Skeletal muscle tissue (tissue), 4 donors: Measurements from ENCODE around the gene KL. TPM values are rescaled to one million over a fixed set of nuclear protein-coding genes. Genes with fewer than 3 reads are reported as not detected.

ENCODE experiments used
- H3K27ac ChIP-seq: one replicate; pipeline ENCODE4 v1.7.0; 2013; ENCODE audit warnings: mild to moderate bottlenecking, low read depth, low read length, inconsistent platforms
- H3K27me3 ChIP-seq, 3 donors: one replicate each; pipeline ENCODE4 v1.7.0; 2013; ENCODE audit warnings: low read length in 3 of 3; ENCODE audit not compliant: control insufficient read depth in 3 of 3, insufficient read depth in 3 of 3
- H3K36me3 ChIP-seq, 3 donors: one replicate each; pipeline ENCODE4 v1.7.0; 2013; ENCODE audit warnings: low read length in 3 of 3; ENCODE audit not compliant: control insufficient read depth in 3 of 3, insufficient read depth in 3 of 3
- H3K4me1 ChIP-seq, 3 donors: one replicate each; pipeline ENCODE4 v1.7.0; 2013; ENCODE audit warnings: low read length in 3 of 3, mild to moderate bottlenecking in 3 of 3; ENCODE audit not compliant: control insufficient read depth in 3 of 3, insufficient read depth in 3 of 3
- H3K4me3 ChIP-seq, 3 donors: one replicate each; pipeline ENCODE4 v1.7.0; 2013; ENCODE audit warnings: low read length in 3 of 3
- H3K9ac ChIP-seq, 3 donors: one replicate each; pipeline ENCODE4 v1.7.0; 2013; ENCODE audit warnings: low read length in 3 of 3, mild to moderate bottlenecking in 3 of 3, moderate library complexity in 2 of 3, low read depth in 1 of 3
- H3K9me3 ChIP-seq, 3 donors: one replicate each; pipeline ENCODE4 v1.7.0; 2013; ENCODE audit warnings: low read length in 3 of 3; ENCODE audit not compliant: control insufficient read depth in 3 of 3
- total RNA-seq: library from RNA; depleted of rRNA; stranded (reverse); fragments of >200 nt; gene quantifications from one replicate; pipeline ENCODE4 v1.2.3, GENCODE V29; 2014
- donor health status: Osteomylitis.

KL gene
- total RNA-seq, 1 donor from 2014 or later, result 2.6 TPM

GRCh38 chr13:33015241-33015668 lies 968 bp upstream of the KL start:
- peak overlapping the region in 2 of 3 donors; percentile 37 to 54 for H3K4me3 ChIP-seq
- H3K27ac ChIP-seq, result peak overlapping the region; percentile 73

GRCh38 chr13:33015791-33016323 lies 366 bp upstream of the KL start:
- Histone ChIP-seq H3K4me1 (peaks cover 0 to 8% (median 5%) of the 10 kb centered on the region in 3 donors), H3K36me3 (no peaks in the 10 kb centered on the region), H3K9ac (peak overlapping the region; percentile 19 to 61 (median 57)), H3K27me3 (peaks cover 3 to 30% (median 23%) of the 10 kb centered on the region in 3 donors), H3K27ac (peak overlapping the region; percentile 73), H3K4me3 (peak overlapping the region in 2 of 3 donors; percentile 37 to 54), H3K9me3 (no peaks in the 10 kb centered on the region)

More at GRCh38 chr13:33015241-33015668, 968 bp upstream of the KL start:
- Histone ChIP-seq H3K9me3 (no peaks in the 10 kb centered on the region), H3K36me3 (no peaks in the 10 kb centered on the region), H3K4me1 (peaks cover 0 to 8% (median 5%) of the 10 kb centered on the region in 3 donors), H3K9ac (peak overlapping the region in 2 of 3 donors; percentile 19 to 61), H3K27me3 (peaks cover 3 to 30% (median 22%) of the 10 kb centered on the region in 3 donors)

GRCh38 chr13:33017323-33017929 lies 1.2 kb downstream of the KL start:
- peak overlapping the region; percentile 61 to 68 (median 64) for H3K4me3 ChIP-seq
- no peaks in the 10 kb centered on the region for H3K9me3 ChIP-seq
- peaks cover 3 to 30% (median 23%) of the 10 kb centered on the region in 3 donors for H3K27me3 ChIP-seq
- H3K4me1 ChIP-seq, result peaks cover 0 to 8% (median 5%) of the 10 kb centered on the region in 3 donors
- no peaks in the 10 kb centered on the region for H3K36me3 ChIP-seq
- H3K27ac ChIP-seq, result peak overlapping the region; percentile 62
- H3K9ac ChIP-seq, result peak overlapping the region; percentile 45 to 73 (median 59)

- Histone ChIP-seq H3K36me3 (no peaks in the 10 kb centered on the region), H3K27ac (no peak overlapping the region), H3K9ac (no peak overlapping the region), H3K27me3 (peaks cover 3 to 25% (median 23%) of the 10 kb centered on the region in 3 donors), H3K9me3 (no peaks in the 10 kb centered on the region), H3K4me1 (peaks cover 0 to 8% (median 5%) of the 10 kb centered on the region in 3 donors), H3K4me3 (no peak overlapping the region)
Measured at GRCh38 chr13:33018886-33019285, 2.7 kb downstream of the KL start.

GRCh38 chr13:33022986-33023385 lies 6.8 kb downstream of the KL start:
- peaks cover 0 to 3% (median 0%) of the 10 kb centered on the region in 3 donors for H3K27me3 ChIP-seq
- no peak overlapping the region for H3K4me3 ChIP-seq
- no peak overlapping the region for H3K9ac ChIP-seq
- H3K27ac ChIP-seq, result no peak overlapping the region
- no peaks in the 10 kb centered on the region for H3K36me3 ChIP-seq
- no peaks in the 10 kb centered on the region for H3K9me3 ChIP-seq
- H3K4me1 ChIP-seq, result no peaks in the 10 kb centered on the region

- Histone ChIP-seq H3K36me3 (no peaks in the 10 kb centered on the region), H3K9ac (no peak overlapping the region), H3K27me3 (peaks cover 0 to under 1% (median 0%) of the 10 kb centered on the region in 3 donors), H3K4me1 (no peaks in the 10 kb centered on the region), H3K27ac (no peak overlapping the region), H3K9me3 (no peaks in the 10 kb centered on the region), H3K4me3 (no peak overlapping the region)
Measured at GRCh38 chr13:33025220-33025744, 9.1 kb downstream of the KL start.

GRCh38 chr13:33026489-33027152 lies 10.4 kb downstream of the KL start:
- Histone ChIP-seq H3K9me3 (no peaks in the 10 kb centered on the region), H3K9ac (no peak overlapping the region), H3K4me3 (no peak overlapping the region), H3K27ac (no peak overlapping the region), H3K27me3 (no peaks in the 10 kb centered on the region), H3K4me1 (no peaks in the 10 kb centered on the region), H3K36me3 (no peaks in the 10 kb centered on the region)

GRCh38 chr13:33028620-33029019 lies 12.4 kb downstream of the KL start:
- Histone ChIP-seq H3K9ac (no peak overlapping the region), H3K27ac (no peak overlapping the region), H3K27me3 (no peaks in the 10 kb centered on the region), H3K4me3 (no peak overlapping the region), H3K4me1 (no peaks in the 10 kb centered on the region), H3K9me3 (no peaks in the 10 kb centered on the region), H3K36me3 (no peaks in the 10 kb centered on the region)

GRCh38 chr13:33031277-33031676 lies 15.1 kb downstream of the KL start:
- H3K9me3 ChIP-seq, result no peaks in the 10 kb centered on the region
- no peaks in the 10 kb centered on the region for H3K4me1 ChIP-seq
- no peak overlapping the region for H3K27ac ChIP-seq
- no peaks in the 10 kb centered on the region for H3K36me3 ChIP-seq
- no peak overlapping the region for H3K4me3 ChIP-seq
- H3K27me3 ChIP-seq, result no peaks in the 10 kb centered on the region
- H3K9ac ChIP-seq, result no peak overlapping the region
